IPS-18c (cell line): Measurements from ENCODE around the gene CST1.
"Not testable (repeated sequence)": the region's sequence is repeated elsewhere in the genome, so short reads cannot be mapped to it uniquely, and the experiment has no call there.

Experiments
- H3K4me3 ChIP-seq: 2 replicates; pipeline ENCODE4 v1.7.0; 2013; ENCODE audit warnings: low read depth, mild to moderate bottlenecking, low read length, moderate library complexity; ENCODE audit not compliant: insufficient read depth
- H3K9me3 ChIP-seq: one replicate; pipeline ENCODE4 v1.6.1; 2013; ENCODE audit warnings: mild to moderate bottlenecking, low read length, moderate library complexity; ENCODE audit not compliant: control insufficient read depth, insufficient read depth

Gene CST1

GRCh38 chr20:23750786-23751185, at the start of gene CST1:
Gene CST1 (minus strand): TSS chr20:23750935. CDS start chr20:23750866, 69 bp downstream.
- H3K4me3 ChIP-seq, H3K9me3 ChIP-seq: not testable (repeated sequence)

DNA sequence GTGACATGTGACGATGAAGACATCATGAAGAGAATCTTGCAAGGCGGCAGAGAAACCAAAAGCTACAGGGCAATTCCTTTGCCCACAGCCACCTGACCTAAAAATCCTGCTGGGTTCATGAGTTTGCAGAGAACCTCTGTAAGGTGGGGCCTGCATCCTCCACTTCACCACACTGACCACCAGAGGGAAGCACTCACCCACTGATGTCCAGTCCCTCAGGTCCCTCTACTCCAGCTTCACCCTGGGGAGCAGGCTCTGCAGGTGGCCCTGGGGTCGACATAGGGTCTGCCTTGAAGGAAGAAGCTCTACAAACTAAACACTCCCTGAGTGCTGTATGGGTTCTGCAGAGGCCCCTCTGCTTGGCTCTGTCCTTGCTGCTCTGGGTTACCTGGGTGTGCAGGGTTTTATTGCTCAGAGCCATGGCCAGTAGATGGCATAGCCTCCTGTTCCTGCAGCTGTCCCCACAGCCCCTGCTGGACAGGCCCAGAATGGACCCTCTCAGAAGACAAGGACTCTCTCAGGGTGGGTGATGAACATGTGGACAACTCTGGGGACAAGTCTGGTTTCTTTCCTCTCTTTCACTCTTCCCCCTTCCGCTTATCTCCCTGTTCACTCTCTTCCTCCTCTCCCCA, 48.6 kb upstream of the CST1 start:
- not testable (repeated sequence) for H3K4me3 ChIP-seq, H3K9me3 ChIP-seq

DNA sequence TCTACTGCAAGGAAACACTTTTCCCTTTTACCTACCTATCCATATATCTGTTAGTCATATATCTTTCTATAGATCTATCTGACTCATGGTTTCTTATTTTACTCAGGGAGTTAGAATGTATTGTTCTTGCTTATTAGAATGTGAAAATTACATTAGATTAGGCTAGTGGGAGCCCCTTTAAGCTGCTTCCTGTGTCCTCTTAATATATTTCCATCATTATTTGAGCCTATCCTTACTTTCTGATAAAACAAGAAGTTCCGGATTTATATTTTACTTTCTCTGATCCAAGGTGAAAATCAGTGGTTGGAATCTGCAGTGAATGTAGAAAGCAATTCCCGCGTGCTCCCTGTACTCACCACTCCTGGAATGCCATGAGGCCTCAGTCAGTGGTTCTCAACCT, 44.8 kb upstream of the CST1 start:
- no peaks in the 10 kb centered on the region for H3K9me3 ChIP-seq
- no peak overlapping the region for H3K4me3 ChIP-seq

DNA sequence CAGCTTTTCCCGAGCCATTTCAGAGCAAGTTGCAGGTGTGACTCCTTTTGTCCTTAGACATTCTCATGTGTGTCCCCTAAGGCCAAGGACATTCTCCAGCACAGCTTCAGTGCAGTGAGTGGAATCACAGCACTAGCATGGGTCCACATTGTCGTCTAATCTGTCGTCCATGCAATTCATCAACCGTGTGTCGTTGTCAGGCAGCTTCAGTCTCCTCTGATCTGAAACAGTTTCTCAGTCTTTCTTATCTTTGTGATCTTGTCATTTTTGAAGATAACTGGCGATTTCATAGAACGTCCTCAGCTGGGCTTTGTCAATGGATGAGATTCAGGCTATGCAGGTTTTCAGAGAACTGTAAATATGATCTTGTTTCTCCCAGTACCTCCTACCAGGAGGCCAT, 44.1 kb upstream of the CST1 start:
- Histone ChIP-seq H3K4me3 (no peak overlapping the region), H3K9me3 (no peaks in the 10 kb centered on the region)

DNA sequence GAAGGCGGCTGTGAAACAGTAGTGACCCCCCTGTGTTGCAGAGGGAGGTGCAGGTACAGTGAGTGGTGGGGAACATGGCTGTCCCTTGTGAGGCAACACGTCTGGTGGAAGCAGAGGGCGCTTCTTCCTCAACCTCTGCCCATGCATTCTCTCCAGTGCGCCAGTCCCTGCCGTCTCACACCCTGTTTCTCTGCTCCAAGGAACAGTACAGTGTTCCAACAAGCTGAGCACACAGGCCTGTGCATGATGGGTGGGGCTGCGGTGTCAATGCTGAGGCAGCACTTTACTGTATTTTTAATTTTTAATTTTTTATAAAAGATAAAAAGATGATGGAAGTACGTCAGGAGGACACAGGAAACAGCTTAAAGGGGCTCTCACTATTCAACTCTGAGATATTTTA, 43.3 kb upstream of the CST1 start:
- no peaks in the 10 kb centered on the region for H3K9me3 ChIP-seq
- H3K4me3 ChIP-seq = no peak overlapping the region

DNA sequence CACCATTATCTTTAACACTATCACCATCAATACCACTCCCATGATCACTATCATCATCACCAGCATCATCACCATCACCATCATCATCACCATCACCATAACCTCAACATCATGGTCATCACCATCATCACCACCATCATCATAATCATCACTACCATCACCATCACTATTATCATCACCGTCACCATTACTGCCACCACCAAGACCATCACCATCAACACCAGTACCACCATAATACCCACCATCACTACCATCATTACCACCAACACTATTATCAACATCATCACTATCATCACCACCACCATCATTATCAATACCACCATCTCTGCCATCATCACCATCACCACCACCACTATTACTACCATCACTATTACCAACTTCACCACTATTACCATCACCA, 32.7 kb upstream of the CST1 start:
- Histone ChIP-seq H3K4me3 (no peak overlapping the region), H3K9me3 (no peaks in the 10 kb centered on the region)

- Histone ChIP-seq H3K9me3 (no peaks in the 10 kb centered on the region), H3K4me3 (no peak overlapping the region)
Measured at GRCh38 chr20:23782366-23782983, 31.7 kb upstream of the CST1 start.

- H3K4me3 ChIP-seq, H3K9me3 ChIP-seq: not testable (repeated sequence)
Measured at GRCh38 chr20:23778676-23779075, 27.9 kb upstream of the CST1 start.

GRCh38 chr20:23777380-23777779, 26.6 kb upstream of the CST1 start:
- H3K4me3 ChIP-seq = not testable (repeated sequence)

GRCh38 chr20:23776067-23776771, 25.5 kb upstream of the CST1 start:
- Histone ChIP-seq H3K9me3 (no peaks in the 10 kb centered on the region), H3K4me3 (no peak overlapping the region)

More at GRCh38 chr20:23777380-23777779, 26.6 kb upstream of the CST1 start:
- H3K9me3 ChIP-seq = not testable (repeated sequence)

DNA sequence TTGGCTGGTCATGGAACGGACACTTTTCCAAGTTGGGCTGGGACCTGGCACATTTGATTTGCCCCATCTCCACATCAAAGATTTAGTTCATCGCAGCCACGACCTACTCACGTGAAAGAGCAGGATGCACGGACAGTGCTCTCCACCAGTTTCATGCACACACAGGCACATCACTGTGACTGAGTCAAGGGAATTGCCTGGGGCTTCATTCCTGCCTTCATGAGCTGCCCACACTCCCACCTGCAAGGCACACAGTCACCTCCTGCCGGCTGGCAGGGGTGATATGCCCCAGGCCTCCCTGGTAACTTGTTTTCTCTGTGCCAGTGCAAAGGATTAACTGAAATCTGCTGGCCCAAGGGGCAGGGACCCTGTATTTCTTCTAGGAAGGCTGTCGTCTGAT, 23.3 kb upstream of the CST1 start:
- no peak overlapping the region for H3K4me3 ChIP-seq
- H3K9me3 ChIP-seq = no peaks in the 10 kb centered on the region

DNA sequence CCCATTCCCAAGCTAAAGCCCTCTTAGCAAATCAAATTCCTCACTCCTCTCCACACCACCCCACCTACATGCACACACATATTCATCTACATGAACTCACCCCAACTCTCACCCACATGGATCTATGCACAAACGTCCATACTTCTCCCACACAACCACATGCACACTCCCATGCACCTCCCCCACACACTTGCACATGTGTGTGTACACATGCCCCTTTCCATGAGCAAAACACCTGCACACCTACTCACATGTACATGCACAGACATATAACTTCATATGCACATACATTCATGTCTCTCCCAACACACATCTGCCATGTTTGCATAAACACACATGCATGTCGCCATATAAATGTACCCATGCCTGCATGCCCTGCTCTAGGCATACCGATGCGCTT, 22.8 kb upstream of the CST1 start:
- H3K9me3 ChIP-seq = no peaks in the 10 kb centered on the region
- no peak overlapping the region for H3K4me3 ChIP-seq

- Histone ChIP-seq H3K4me3 (no peak overlapping the region), H3K9me3 (no peaks in the 10 kb centered on the region)
Measured at GRCh38 chr20:23773127-23773526, 22.4 kb upstream of the CST1 start.

DNA sequence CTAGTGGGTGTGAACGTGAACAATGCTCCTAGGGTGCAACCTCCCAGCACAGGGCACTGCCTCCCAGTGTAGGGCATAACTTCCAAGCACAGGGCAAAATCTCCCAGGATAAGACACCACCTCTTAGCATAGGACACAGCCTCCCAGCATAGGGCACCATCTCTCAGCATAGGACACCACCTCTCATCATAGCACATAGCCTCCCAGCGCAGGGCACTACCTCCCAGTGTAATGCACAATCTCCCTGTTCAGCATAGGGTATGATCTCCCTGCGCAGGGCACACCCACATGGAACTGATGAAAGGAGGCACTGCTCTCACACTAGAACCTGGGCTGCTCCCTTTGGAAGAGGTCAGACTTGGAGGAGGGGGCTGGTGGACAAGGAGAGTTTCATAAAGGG, 21.3 kb upstream of the CST1 start:
- Histone ChIP-seq H3K4me3 (no peak overlapping the region), H3K9me3 (no peaks in the 10 kb centered on the region)

DNA sequence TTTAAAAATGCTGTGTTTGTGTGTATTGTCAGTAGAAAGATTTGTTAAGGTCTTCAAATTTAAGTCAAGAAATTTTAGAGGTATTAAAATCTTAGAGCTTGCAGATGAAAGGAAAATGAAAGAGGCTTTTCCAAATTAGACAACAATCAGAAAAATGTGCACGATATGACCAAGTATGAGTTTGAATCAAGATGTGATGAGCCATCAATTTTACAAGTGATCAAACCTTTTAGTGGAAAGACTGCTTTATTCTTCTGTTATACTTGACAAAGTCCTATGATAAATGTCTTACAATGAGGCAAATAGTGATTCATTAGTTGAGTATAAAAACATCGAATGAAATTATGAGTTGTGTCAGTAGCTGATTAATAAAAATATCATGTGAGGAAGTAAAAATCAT, 19.6 kb upstream of the CST1 start:
- Histone ChIP-seq H3K9me3 (no peaks in the 10 kb centered on the region), H3K4me3 (no peak overlapping the region)

DNA sequence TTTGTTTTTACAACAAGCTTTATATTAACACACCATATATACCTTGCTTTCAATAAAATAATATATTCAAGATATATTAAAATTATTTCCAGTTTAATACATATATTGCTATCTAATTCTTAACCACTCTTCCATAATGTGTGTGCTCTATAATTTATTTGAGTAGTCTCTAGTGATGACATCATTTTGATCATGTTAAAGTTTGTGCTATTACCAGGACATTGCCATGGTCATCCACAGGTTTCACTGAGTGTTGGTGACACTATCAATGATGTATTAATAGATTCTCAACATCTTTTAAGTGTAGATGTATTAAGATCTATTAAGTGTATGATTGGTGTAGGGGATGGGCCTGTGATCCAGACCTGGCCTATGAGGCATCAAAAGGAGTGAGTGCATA, 17.8 kb upstream of the CST1 start:
- H3K4me3 ChIP-seq, H3K9me3 ChIP-seq: not testable (repeated sequence)

DNA sequence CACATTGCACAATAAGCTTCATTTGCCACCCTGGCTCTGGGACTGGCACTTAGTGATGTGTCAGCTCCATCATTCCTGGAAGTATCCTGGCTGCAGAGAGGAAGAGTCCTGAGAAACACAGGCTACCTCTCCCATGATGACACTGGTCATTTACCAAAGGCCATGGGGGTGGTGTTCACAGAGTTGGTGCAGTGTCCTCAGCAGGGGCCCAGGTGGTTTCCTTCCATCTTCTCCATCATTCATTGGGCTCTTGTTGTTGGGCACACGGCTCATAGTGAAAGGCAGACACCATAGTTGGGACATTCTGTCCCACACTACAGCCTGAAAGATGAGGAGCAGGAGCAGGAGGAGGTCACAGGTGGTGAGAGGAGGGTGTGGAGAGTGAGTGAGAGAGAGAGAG, 15.8 kb upstream of the CST1 start:
- Histone ChIP-seq H3K4me3 (no peak overlapping the region), H3K9me3 (no peaks in the 10 kb centered on the region)

GRCh38 chr20:23765578-23765977, 14.8 kb upstream of the CST1 start:
- Histone ChIP-seq H3K4me3 (no peak overlapping the region), H3K9me3 (no peaks in the 10 kb centered on the region)
